GM12878 (cell line): ENCODE results near the gene AJUBA. TPM values are rescaled to one million over a fixed set of nuclear protein-coding genes. Genes with fewer than 3 reads are reported as not detected.

Experiments
- BMI1 ChIP-seq: fragments of 450-650 bp; IDR thresholded peaks from 2 replicates; pipeline ENCODE4 v1.6.1; 2016; ENCODE audit warnings: mild to moderate bottlenecking, moderate library complexity, borderline replicate concordance
- CUX1 ChIP-seq: IDR thresholded peaks from 2 replicates; pipeline ENCODE4 v1.6.1; 2012; ENCODE audit warnings: improper control_type of control experiment, low read depth, low read length; ENCODE audit not compliant: insufficient replicate concordance
- SKIL ChIP-seq: fragments of 450-650 bp; IDR thresholded peaks from 2 replicates; pipeline ENCODE4 v1.6.1; 2017; ENCODE audit warnings: mild to moderate bottlenecking, low read depth, inconsistent platforms; ENCODE audit not compliant: poor library complexity, severe bottlenecking
- polyA plus RNA-seq, 11 experiments: library from polyadenylated mRNA; depleted of rRNA in 4 of 11; unstranded in 6 of 11; stranded (reverse) in 5 of 11; fragments of >200 nt; fragmentation: Nextera tagmentation in 4 of 11; fragmentation: Illumina TruSeq in 1 of 11; extraction: Ambion mirVana in 4 of 11; extraction: Trizol in 1 of 11; gene quantifications; 1 replicate in 1 of 11; 2 replicates in 10 of 11; pipeline versions ENCODE4 v1.2.1 to v1.2.3, GENCODE V29; 2011 to 2016; ENCODE audit warnings: inconsistent platforms in 2 of 11, missing spikeins in 2 of 11, low read depth in 1 of 11
- total RNA-seq, 4 experiments: library from RNA; depleted of rRNA in 3 of 4; stranded (reverse); fragments of >200 nt in 3 of 4; fragmentation: Illumina TruSeq in 1 of 4; extraction: Trizol in 1 of 4; gene quantifications; 2 replicates each; pipeline versions ENCODE4 v1.2.1 to v1.2.3, GENCODE V29; 2013 to 2021

AJUBA gene
- total and polyA plus RNA-seq, 10 of the 15 experiments (the other 5 are each of a cell fraction or from before 2014, with no cell fraction given) = 0.03 to 18.1 (median 0.36) TPM; not detected in 1

DNA sequence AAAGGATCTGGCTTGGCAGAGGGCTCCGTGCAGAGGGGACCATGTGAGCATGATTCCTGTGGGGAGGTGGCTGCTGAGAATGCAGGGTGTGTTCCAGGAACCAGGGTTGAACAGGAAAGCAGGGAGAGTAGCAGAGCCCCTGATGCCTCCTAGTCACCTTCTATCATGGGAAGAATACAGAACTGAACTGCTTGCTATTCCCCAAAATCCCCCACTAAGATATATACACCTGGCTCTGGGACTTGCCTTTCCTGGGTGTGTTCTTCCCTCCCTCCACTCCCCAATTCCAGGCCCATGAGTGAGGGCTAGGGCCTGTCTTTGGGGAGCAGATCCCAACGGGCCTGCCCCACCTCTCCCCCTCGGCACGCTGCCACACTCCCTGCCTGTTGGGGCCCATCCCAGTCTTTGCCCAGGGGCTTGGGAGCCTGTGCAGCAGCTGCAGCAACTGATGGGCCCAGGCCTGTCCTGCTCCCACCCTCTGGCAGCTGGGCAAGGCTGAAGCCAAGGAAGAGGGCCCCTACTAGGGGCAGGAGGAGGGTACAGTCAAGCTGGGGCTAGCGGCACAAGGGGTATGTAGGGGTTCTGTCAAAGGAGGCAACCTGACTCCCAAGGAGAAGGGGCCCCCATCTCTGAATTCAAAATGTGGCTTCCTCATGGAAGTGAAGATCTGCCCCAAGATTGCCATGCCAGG is 3.2 kb downstream of the AJUBA start (continued):
- TF ChIP-seq CUX1 (no peak), BMI1 (no peak), SKIL (no peak)
